OCI-LY3 (cell line): Measurements from ENCODE around the gene REST.

Source experiments
- H2AFZ ChIP-seq: fragments of 200-600, 300-600 bp; shearing (Covaris generic); 2 replicates; pipeline ENCODE4 v1.6.0; 2014; ENCODE audit warnings: antibody characterized with exemption, low read depth, low read length
- H3K27ac ChIP-seq: fragments of 200-600, 300-600 bp; sonication (generic); 2 replicates; pipeline ENCODE4 v1.5.1; 2014; ENCODE audit warnings: mild to moderate bottlenecking, low read length, moderate library complexity, mixed read lengths
- H3K27me3 ChIP-seq: fragments of 200-600, 300-600 bp; sonication (generic); 2 replicates; pipeline ENCODE4 v1.6.1; 2014; ENCODE audit warnings: low read depth, low read length, mixed read lengths
- H3K36me3 ChIP-seq: fragments of 200-600, 300-600 bp; sonication (generic); replicated peaks from 2 replicates; pipeline ENCODE3; 2014; ENCODE audit warnings: low read depth, low read length, mixed read lengths
- H3K4me1 ChIP-seq: fragments of 300-600, 200-600 bp; sonication (generic); 2 replicates; pipeline ENCODE4 v1.6.1; 2014; ENCODE audit warnings: low read length, mixed read lengths
- H3K4me2 ChIP-seq: fragments of 200-600, 300-600 bp; sonication (generic); 2 replicates; pipeline ENCODE4 v1.6.1; 2014; ENCODE audit warnings: low read length, mixed read lengths
- H3K4me3 ChIP-seq: fragments of 300-600, 200-600 bp; sonication (generic); 2 replicates; pipeline ENCODE4 v1.5.1; 2014; ENCODE audit warnings: antibody characterized with exemption, mild to moderate bottlenecking, low read length, moderate library complexity
- H3K79me2 ChIP-seq: fragments of 300-600, 200-600 bp; shearing (Covaris generic); 2 replicates; pipeline ENCODE4 v1.6.1; 2014; ENCODE audit warnings: mild to moderate bottlenecking, low read length, mixed read lengths
- H3K9ac ChIP-seq: fragments of 300-600, 200-600 bp; shearing (Covaris generic); 2 replicates; pipeline ENCODE4 v1.6.0; 2014; ENCODE audit warnings: mild to moderate bottlenecking, low read length, moderate library complexity
- H3K9me3 ChIP-seq: fragments of 200-600, 300-600 bp; shearing (Covaris generic); 2 replicates; pipeline ENCODE4 v1.6.1; 2014; ENCODE audit warnings: low read length, mixed read lengths; ENCODE audit not compliant: insufficient read depth
- H4K20me1 ChIP-seq: fragments of 200-600, 300-600 bp; sonication (generic); 2 replicates; pipeline ENCODE4 v1.6.1; 2016; ENCODE audit warnings: low read length, mixed read lengths; ENCODE audit not compliant: insufficient read depth
- CTCF ChIP-seq: fragments of 200-600, 300-600 bp; sonication (generic); IDR thresholded peaks from 2 replicates; pipeline ENCODE4 v1.5.1; 2014; ENCODE audit warnings: antibody characterized with exemption, low read length, low read depth
- EZH2phosphoT487 ChIP-seq: fragments of 200-600 bp; shearing (Covaris generic); IDR thresholded peaks from 2 replicates; pipeline ENCODE4 v1.6.1; 2018; ENCODE audit warnings: antibody characterized with exemption, mixed run types, low read depth

REST gene

GRCh38 chr4:56977321-56978012, 69.8 kb downstream of the REST start, which contains the start of gene NOA1:
TSS of gene NOA1 (minus strand) at chr4:56977606. CDS start at chr4:56977585, 21 bp downstream.
- H3K9ac ChIP-seq: peak within 1 kb of the TSS; percentile 88
- H3K36me3 ChIP-seq: peaks cover 40% of the 10 kb centered on the region
- H3K79me2 ChIP-seq: peaks cover 88% of the 10 kb centered on the region
- no peaks in the 10 kb centered on the region for H3K27me3 ChIP-seq
- peaks cover 37% of the 10 kb centered on the region for H4K20me1 ChIP-seq
- peak within 1 kb of the TSS; percentile 94 for H3K27ac ChIP-seq
- TF ChIP-seq CTCF (no peak), EZH2phosphoT487 (no peak)
- H3K4me2 ChIP-seq: peak within 1 kb of the TSS; percentile 93
- H3K4me3 ChIP-seq: peak within 1 kb of the TSS; percentile 97
- H3K4me1 ChIP-seq: peaks cover 14% of the 10 kb centered on the region
- peaks cover 14% of the 10 kb centered on the region; the same call in 1 of the 2 replicates for H3K9me3 ChIP-seq
- H2AFZ ChIP-seq: peak within 1 kb of the TSS; percentile 71; the same call in 1 of the 2 replicates

GRCh38 chr4:56978750-56979303, 71.1 kb downstream of the REST start, which contains the start of gene POLR2B:
TSS of gene POLR2B (plus strand) at chr4:56978896. CDS start at chr4:56978986, 90 bp downstream.
- H3K27me3 ChIP-seq: no peaks in the 10 kb centered on the region
- H3K9me3 ChIP-seq: peaks cover 3% of the 10 kb centered on the region; the same call in 1 of the 2 replicates
- TF ChIP-seq EZH2phosphoT487 (no peak), CTCF (no peak)
- peaks cover 31% of the 10 kb centered on the region for H3K36me3 ChIP-seq
- H3K27ac ChIP-seq: peak within 1 kb of the TSS; percentile 94
- peak within 1 kb of the TSS; percentile 97 for H3K4me3 ChIP-seq
- H3K79me2 ChIP-seq: peaks cover 91% of the 10 kb centered on the region
- H3K4me2 ChIP-seq: peak within 1 kb of the TSS; percentile 68
- peaks cover 14% of the 10 kb centered on the region for H3K4me1 ChIP-seq
- peak within 1 kb of the TSS; percentile 33; the same call in 1 of the 2 replicates for H2AFZ ChIP-seq
- H4K20me1 ChIP-seq: peaks cover 44% of the 10 kb centered on the region
- H3K9ac ChIP-seq: peak within 1 kb of the TSS; percentile 88

GRCh38 chr4:56979421-56980072, 71.8 kb downstream of the REST start:
- TF ChIP-seq EZH2phosphoT487 (no peak), CTCF (no peak)
- H3K79me2 ChIP-seq: peaks cover 91% of the 10 kb centered on the region
- no peak overlapping the region for H2AFZ ChIP-seq
- H3K27me3 ChIP-seq: no peaks in the 10 kb centered on the region
- H3K9me3 ChIP-seq: no peaks in the 10 kb centered on the region
- peak overlapping the region; percentile 97 for H3K4me3 ChIP-seq
- H3K4me1 ChIP-seq: peaks cover 14% of the 10 kb centered on the region
- peaks cover 49% of the 10 kb centered on the region for H4K20me1 ChIP-seq
- H3K9ac ChIP-seq: peak overlapping the region; percentile 88
- peaks cover 23% of the 10 kb centered on the region for H3K36me3 ChIP-seq
- H3K4me2 ChIP-seq: peak overlapping the region; percentile 68
- peak overlapping the region; percentile 94 for H3K27ac ChIP-seq

- H3K9ac ChIP-seq: no peak overlapping the region
Measured at GRCh38 chr4:56981795-56982201, 74.1 kb downstream of the REST start.

More at GRCh38 chr4:56981795-56982201, 74.1 kb downstream of the REST start:
- no peak overlapping the region for H2AFZ ChIP-seq
- H3K36me3 ChIP-seq: peaks cover 26% of the 10 kb centered on the region
- no peak overlapping the region for H3K4me2 ChIP-seq
- peaks cover 89% of the 10 kb centered on the region for H3K79me2 ChIP-seq
- H3K27ac ChIP-seq: no peak overlapping the region
- TF ChIP-seq EZH2phosphoT487 (no peak), CTCF (no peak)
- H3K27me3 ChIP-seq: no peaks in the 10 kb centered on the region
- H3K4me1 ChIP-seq: peaks cover 10% of the 10 kb centered on the region
- H4K20me1 ChIP-seq: peaks cover 47% of the 10 kb centered on the region
- no peak overlapping the region for H3K4me3 ChIP-seq
- no peaks in the 10 kb centered on the region for H3K9me3 ChIP-seq
